Smooth muscle cell (in vitro differentiated cells): ENCODE results near the gene STX5. TPM values are rescaled to one million over a fixed set of nuclear protein-coding genes. Genes with fewer than 3 reads are reported as not detected.

ENCODE experiments used
- DNase-seq: peaks from one replicate; lab custom pipeline; 2025; ENCODE audit not compliant: unreplicated experiment; lab: John Stamatoyannopoulos, UW
- H2AFZ ChIP-seq: fragments of 200-600 bp; sonication (generic); 2 replicates; pipeline ENCODE4 v1.6.0; 2016; ENCODE audit warnings: antibody characterized with exemption, low read depth, mild to moderate bottlenecking
- H3F3A ChIP-seq: fragments of 200-600 bp; sonication (generic); 2 replicates; pipeline ENCODE4 v1.6.0; 2017; ENCODE audit warnings: antibody characterized with exemption, low read depth
- H3K27ac ChIP-seq: fragments of 200-600 bp; sonication (generic); 2 replicates; pipeline ENCODE4 v1.5.1; 2016; ENCODE audit warnings: low read depth, mild to moderate bottlenecking
- H3K27me3 ChIP-seq: fragments of 200-600 bp; sonication (generic); 2 replicates; pipeline ENCODE4 v1.6.1; 2016; ENCODE audit warnings: low read depth, mild to moderate bottlenecking
- H3K36me3 ChIP-seq: fragments of 200-600 bp; sonication (generic); 2 replicates; pipeline ENCODE4 v1.5.1; 2016; ENCODE audit warnings: low read depth
- H3K4me1 ChIP-seq: fragments of 200-600 bp; sonication (generic); 2 replicates; pipeline ENCODE4 v1.5.1; 2016; ENCODE audit warnings: low read depth
- H3K4me2 ChIP-seq: fragments of 200-600 bp; sonication (generic); 2 replicates; pipeline ENCODE4 v1.6.0; 2016; ENCODE audit warnings: mild to moderate bottlenecking
- H3K4me3 ChIP-seq: fragments of 200-600 bp; sonication (generic); 2 replicates; pipeline ENCODE4 v1.5.1; 2016; ENCODE audit warnings: mild to moderate bottlenecking
- H3K79me2 ChIP-seq: fragments of 200-600 bp; sonication (generic); 2 replicates; pipeline ENCODE4 v1.6.0; 2016; ENCODE audit warnings: low read depth, mild to moderate bottlenecking
- H3K9ac ChIP-seq: fragments of 200-600 bp; sonication (generic); 2 replicates; pipeline ENCODE4 v1.6.0; 2016; ENCODE audit warnings: low read depth
- H3K9me3 ChIP-seq: fragments of 200-600 bp; sonication (generic); replicated peaks from 2 replicates; pipeline ENCODE4 v1.5.1; 2016; ENCODE audit warnings: low read depth
- H4K20me1 ChIP-seq: fragments of 200-600 bp; sonication (generic); 2 replicates; pipeline ENCODE4 v1.6.0; 2016; ENCODE audit warnings: low read depth
- WGBS: methylation state at CpG from one replicate; pipeline ENCODE4 v1.1.7; 2016; ENCODE audit warnings: low lambda C conversion rate; 5-methylcytosine and 5-hydroxymethylcytosine counted together
- polyA plus RNA-seq: library from polyadenylated mRNA; unstranded; fragments of >200 nt; fragmentation: Nextera tagmentation; extraction: Ambion mirVana; gene quantifications from 2 replicates; pipeline ENCODE4 v1.2.1, GENCODE V29; 2016
- total RNA-seq: library from RNA; depleted of rRNA; stranded (reverse); fragments of >200 nt; gene quantifications from 2 replicates; pipeline ENCODE4 v1.2.3, GENCODE V29; 2014
- TF ChIP-seq, protein P1 (sequence below): fragments of 200-600 bp; sonication (generic); IDR thresholded peaks from 2 replicates; pipeline ENCODE4 v1.5.1; 2017; ENCODE audit warnings: borderline replicate concordance, mild to moderate bottlenecking, antibody characterized with exemption; ENCODE audit not compliant: insufficient read depth, poor library complexity, severe bottlenecking

The STX5 gene
- total and polyA plus RNA-seq, 2 experiments from 2014 or later: 44.6 to 67.9 TPM

DNA sequence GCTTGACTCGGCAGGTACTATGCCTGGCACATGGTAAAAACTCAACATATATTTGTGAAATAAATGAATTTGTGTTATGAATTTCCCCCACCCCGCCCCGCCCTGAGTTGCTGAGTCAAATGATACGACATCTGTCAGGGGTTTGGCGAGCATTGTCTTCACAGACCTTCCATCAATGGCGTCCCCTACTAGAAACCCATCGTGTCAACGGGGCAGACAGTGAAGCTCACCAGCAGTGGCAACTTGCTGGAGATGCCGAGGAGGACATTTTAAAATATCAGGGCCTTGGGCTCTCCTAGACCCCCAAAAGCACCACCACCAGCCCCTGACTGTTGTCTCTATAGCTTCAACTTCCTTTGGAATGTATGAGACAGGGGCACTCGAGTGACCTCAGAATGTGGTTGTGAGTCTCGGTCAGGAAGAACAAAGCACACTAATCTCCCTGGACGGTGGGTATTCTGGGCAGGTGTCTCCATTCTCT lies 25.9 kb downstream of the STX5 start:
- Histone ChIP-seq H3K9me3 (no peaks in the 10 kb centered on the region), H3K4me1 (peaks cover 18% of the 10 kb centered on the region), H3K27ac (peak overlapping the region; percentile 82), H3K4me2 (peak overlapping the region; percentile 93), H3K79me2 (peaks cover 33% of the 10 kb centered on the region), H3K36me3 (peaks cover 6% of the 10 kb centered on the region), H3K9ac (peak overlapping the region; percentile 55), H4K20me1 (peaks cover 32% of the 10 kb centered on the region), H2AFZ (no peak overlapping the region), H3K27me3 (no peaks in the 10 kb centered on the region), H3K4me3 (peak overlapping the region; percentile 97), H3F3A (peaks cover 30% of the 10 kb centered on the region)
- TF ChIP-seq, protein P1, sequence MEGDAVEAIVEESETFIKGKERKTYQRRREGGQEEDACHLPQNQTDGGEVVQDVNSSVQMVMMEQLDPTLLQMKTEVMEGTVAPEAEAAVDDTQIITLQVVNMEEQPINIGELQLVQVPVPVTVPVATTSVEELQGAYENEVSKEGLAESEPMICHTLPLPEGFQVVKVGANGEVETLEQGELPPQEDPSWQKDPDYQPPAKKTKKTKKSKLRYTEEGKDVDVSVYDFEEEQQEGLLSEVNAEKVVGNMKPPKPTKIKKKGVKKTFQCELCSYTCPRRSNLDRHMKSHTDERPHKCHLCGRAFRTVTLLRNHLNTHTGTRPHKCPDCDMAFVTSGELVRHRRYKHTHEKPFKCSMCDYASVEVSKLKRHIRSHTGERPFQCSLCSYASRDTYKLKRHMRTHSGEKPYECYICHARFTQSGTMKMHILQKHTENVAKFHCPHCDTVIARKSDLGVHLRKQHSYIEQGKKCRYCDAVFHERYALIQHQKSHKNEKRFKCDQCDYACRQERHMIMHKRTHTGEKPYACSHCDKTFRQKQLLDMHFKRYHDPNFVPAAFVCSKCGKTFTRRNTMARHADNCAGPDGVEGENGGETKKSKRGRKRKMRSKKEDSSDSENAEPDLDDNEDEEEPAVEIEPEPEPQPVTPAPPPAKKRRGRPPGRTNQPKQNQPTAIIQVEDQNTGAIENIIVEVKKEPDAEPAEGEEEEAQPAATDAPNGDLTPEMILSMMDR: no peak
- no peak for DNase-seq
- 33% methylated on average over 12 of the region's 12 CpGs for WGBS

DNA sequence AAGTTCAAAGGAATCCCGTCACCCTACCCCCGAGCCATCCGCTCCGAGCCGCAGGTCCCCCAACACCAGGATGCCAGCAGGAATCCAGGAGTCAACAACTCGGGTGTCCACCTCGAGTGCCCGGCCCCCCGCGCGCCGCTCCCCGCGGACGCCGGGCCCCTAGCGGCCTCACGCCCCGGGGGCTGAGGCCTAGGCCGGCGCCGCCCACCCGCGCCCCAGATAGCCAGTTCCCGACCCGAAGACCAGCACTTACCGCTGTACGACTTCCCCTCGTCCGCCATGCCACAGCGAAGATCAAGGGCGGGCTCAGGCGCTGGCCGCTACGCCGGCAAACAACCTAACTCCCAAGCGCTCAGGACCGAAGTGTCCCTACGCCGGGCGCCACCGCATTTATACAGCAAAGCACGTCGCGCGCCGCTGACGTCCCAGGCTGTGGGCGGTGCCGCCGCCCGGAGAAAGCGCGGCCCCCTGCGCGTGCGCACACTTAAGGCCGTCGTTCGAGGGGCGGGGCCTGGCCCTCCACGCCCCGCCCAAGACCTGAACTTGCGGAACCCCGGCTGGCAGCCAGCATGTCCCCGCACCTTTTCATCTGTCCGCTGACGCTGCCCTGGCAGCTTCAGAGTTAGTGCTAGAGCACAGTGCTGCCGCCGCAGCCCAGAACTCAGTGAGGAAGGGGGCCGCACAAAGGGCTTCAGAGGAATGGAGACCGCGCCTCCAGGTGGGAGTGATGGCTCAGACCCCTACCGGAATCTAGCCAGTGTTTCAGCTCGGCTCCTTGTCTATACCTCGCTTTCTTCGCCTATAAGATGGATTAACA lies 26.6 kb downstream of the STX5 start, which contains the start of gene NXF1:
Gene NXF1 (minus strand): TSS at position 365 of the 817 bp plus-strand sequence. CDS start 84 bp downstream, at position 281.
- TF ChIP-seq, protein P1: peak; percentile 9
- H3K27me3 ChIP-seq: no peaks in the 10 kb centered on the region
- peak within 1 kb of the TSS; percentile 93 for H3K4me2 ChIP-seq
- DNase-seq: peak; percentile 90
- peaks cover 30% of the 10 kb centered on the region for H3F3A ChIP-seq
- H3K4me1 ChIP-seq: peaks cover 18% of the 10 kb centered on the region
- peak within 1 kb of the TSS; percentile 91 for H3K27ac ChIP-seq
- no peaks in the 10 kb centered on the region for H3K9me3 ChIP-seq
- peaks cover 6% of the 10 kb centered on the region for H3K36me3 ChIP-seq
- WGBS: 1% methylated on average over 61 of the region's 77 CpGs
- H2AFZ ChIP-seq: no peak within 1 kb of the TSS
- peaks cover 33% of the 10 kb centered on the region for H3K79me2 ChIP-seq
- peaks cover 32% of the 10 kb centered on the region for H4K20me1 ChIP-seq
- peak within 1 kb of the TSS; percentile 97 for H3K4me3 ChIP-seq
- peak within 1 kb of the TSS; percentile 94 for H3K9ac ChIP-seq

DNA sequence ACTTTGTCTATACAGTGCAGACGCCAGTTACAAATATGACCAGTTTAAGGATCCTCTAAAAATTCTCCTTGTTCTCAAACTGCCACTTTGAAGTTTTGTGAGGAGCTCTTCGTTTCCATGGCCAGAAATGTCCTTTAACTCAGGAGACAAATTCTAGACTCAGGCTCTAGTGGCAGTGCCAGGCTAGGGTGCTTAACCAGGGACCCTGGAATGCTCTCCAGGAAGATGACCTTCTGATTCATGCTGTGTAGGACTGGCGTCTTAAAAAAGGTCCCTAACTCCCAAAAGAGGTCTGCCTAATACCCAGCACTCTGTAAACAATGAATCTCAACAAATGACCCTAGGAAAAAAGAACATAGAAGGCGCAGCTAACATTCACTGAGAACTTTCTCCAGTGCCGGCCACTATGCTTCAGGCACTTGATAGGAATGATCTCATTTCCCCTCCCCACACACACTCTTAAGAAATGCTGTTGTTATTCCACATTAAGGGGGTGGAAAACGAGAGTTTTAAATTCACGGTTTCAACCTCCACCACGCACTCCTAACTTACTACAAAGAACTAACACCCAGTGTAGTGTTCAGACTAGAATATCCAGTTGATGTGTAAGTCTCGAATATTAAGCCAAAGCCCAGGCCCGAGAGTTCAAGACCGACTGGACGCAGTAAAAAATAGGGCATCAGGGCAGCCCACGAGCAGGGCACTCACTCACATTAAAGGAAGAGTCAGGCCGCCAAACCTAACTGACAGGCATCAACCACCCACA lies 27.4 kb downstream of the STX5 start:
- H3K36me3 ChIP-seq: peaks cover 12% of the 10 kb centered on the region
- peaks cover 18% of the 10 kb centered on the region for H3K4me1 ChIP-seq
- no peak for DNase-seq
- TF ChIP-seq, protein P1: no peak
- no peaks in the 10 kb centered on the region for H3K9me3 ChIP-seq
- H3K4me2 ChIP-seq: peak overlapping the region; percentile 93
- H3K27me3 ChIP-seq: no peaks in the 10 kb centered on the region
- H4K20me1 ChIP-seq: peaks cover 32% of the 10 kb centered on the region
- no peak overlapping the region for H2AFZ ChIP-seq
- peak overlapping the region; percentile 94 for H3K9ac ChIP-seq
- H3K79me2 ChIP-seq: peaks cover 33% of the 10 kb centered on the region
- H3F3A ChIP-seq: peaks cover 30% of the 10 kb centered on the region
- peak overlapping the region; percentile 97 for H3K4me3 ChIP-seq
- peak overlapping the region; percentile 91 for H3K27ac ChIP-seq
- 11% methylated on average over 14 of the region's 14 CpGs for WGBS
